Anterior cingulate cortex (tissue), 58 donors: ENCODE measurements around the gene AGT.

Experiments
- DNase-seq, 58 donors: peaks; one replicate each; lab custom pipeline; 2025; lab: John Stamatoyannopoulos, UW

AGT gene

GRCh38 chr1:230713915-230714764 is at the start of gene AGT:
Gene AGT (minus strand): TSS chr1:230714122. CDS start chr1:230710823, 3,299 bp downstream.
- DNase-seq, result peak in 53 of 58 donors; percentile 16 to 92 (median 75)

- DNase-seq, result no peak
These were observed 47.7 kb upstream of the AGT start for GRCh38 chr1:230761443-230762167.

GRCh38 chr1:230760360-230760827 is 46.5 kb upstream of the AGT start:
- no peak for DNase-seq

GRCh38 chr1:230759369-230760065 is 45.6 kb upstream of the AGT start:
- no peak for DNase-seq

GRCh38 chr1:230758709-230759368 is 44.9 kb upstream of the AGT start:
- peak in 2 of 58 donors; percentile 7 to 14 for DNase-seq

GRCh38 chr1:230757856-230758708 is 44.2 kb upstream of the AGT start:
- DNase-seq, result no peak

GRCh38 chr1:230754796-230755195 is 40.9 kb upstream of the AGT start:
- no peak for DNase-seq

GRCh38 chr1:230753586-230754251 is 39.8 kb upstream of the AGT start:
- peak in 29 of 58 donors; percentile 13 to 73 (median 44) for DNase-seq

- DNase-seq, result no peak
These were observed 39.3 kb upstream of the AGT start for GRCh38 chr1:230753191-230753585.

- DNase-seq, result peak in 57 of 58 donors; percentile 12 to 91 (median 79)
These were observed 38.5 kb upstream of the AGT start for GRCh38 chr1:230752407-230752806.

GRCh38 chr1:230750986-230751625 is 37.2 kb upstream of the AGT start:
- DNase-seq, result no peak

GRCh38 chr1:230750576-230750975 is 36.7 kb upstream of the AGT start:
- DNase-seq, result no peak

- no peak for DNase-seq
These were observed 35.7 kb upstream of the AGT start for GRCh38 chr1:230749635-230750034.

- no peak for DNase-seq
These were observed 35.2 kb upstream of the AGT start for GRCh38 chr1:230749150-230749549.

GRCh38 chr1:230747890-230748800 is 34.2 kb upstream of the AGT start:
- DNase-seq, result no peak

GRCh38 chr1:230747127-230747730 is 33.3 kb upstream of the AGT start, which contains the start of gene CAPN9:
Gene CAPN9 (plus strand): TSS chr1:230747388. CDS start chr1:230747497, 109 bp downstream.
- DNase-seq, result no peak

- DNase-seq, result no peak
These were observed 32.7 kb upstream of the AGT start for GRCh38 chr1:230746617-230747016.
